IPS-18a (cell line): ENCODE measurements around the gene CDH23.

Experiments
- H3K27ac ChIP-seq: one replicate; pipeline ENCODE4 v1.5.1; 2013; ENCODE audit warnings: low read length
- H3K27me3 ChIP-seq: one replicate; pipeline ENCODE4 v1.6.1; 2013; ENCODE audit warnings: mild to moderate bottlenecking, low read length; ENCODE audit not compliant: control insufficient read depth, insufficient read depth
- H3K36me3 ChIP-seq: one replicate; pipeline ENCODE4 v1.6.1; 2013; ENCODE audit warnings: low read depth, low read length; ENCODE audit not compliant: control insufficient read depth
- H3K4me1 ChIP-seq: one replicate; pipeline ENCODE4 v1.6.1; 2013; ENCODE audit warnings: low read depth, low read length; ENCODE audit not compliant: control insufficient read depth
- H3K4me3 ChIP-seq: one replicate; pipeline ENCODE4 v1.5.1; 2013; ENCODE audit warnings: low read length
- H3K9ac ChIP-seq: one replicate; pipeline ENCODE4 v1.6.1; 2013; ENCODE audit warnings: mild to moderate bottlenecking, low read length, moderate library complexity
- H3K9me3 ChIP-seq: one replicate; pipeline ENCODE4 v1.6.1; 2013; ENCODE audit warnings: low read depth, low read length; ENCODE audit not compliant: control insufficient read depth

The CDH23 gene

GRCh38 chr10:71694039-71694501 is 297.4 kb downstream of the CDH23 start:
- Histone ChIP-seq H3K9me3 (no peaks in the 10 kb centered on the region), H3K27ac (no peak overlapping the region), H3K4me3 (no peak overlapping the region), H3K27me3 (no peaks in the 10 kb centered on the region), H3K36me3 (no peaks in the 10 kb centered on the region), H3K9ac (no peak overlapping the region), H3K4me1 (no peaks in the 10 kb centered on the region)

DNA sequence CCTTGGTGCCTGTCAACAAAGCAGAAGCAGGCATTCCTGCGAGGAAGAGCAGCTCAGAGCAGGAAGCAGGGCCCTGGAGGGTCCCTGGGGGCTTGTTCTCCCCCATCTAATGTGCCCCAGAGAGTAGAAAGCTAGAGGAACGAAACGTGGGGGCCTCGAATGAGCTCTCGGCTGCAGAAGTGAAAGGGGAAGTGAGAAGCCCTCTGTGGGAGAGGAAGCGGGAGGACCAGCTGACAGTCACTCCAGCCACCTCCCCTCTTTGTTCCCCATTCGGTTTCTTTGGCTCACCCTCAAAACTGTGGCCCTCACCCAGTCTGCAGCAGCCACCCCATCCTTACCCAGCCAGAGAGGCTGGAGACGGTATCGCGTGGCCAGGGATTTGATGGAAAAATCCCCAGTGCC is 297.8 kb downstream of the CDH23 start:
- no peak overlapping the region for H3K9ac ChIP-seq
- H3K9me3 ChIP-seq, result no peaks in the 10 kb centered on the region
- no peaks in the 10 kb centered on the region for H3K36me3 ChIP-seq
- H3K4me3 ChIP-seq, result no peak overlapping the region
- no peaks in the 10 kb centered on the region for H3K4me1 ChIP-seq
- H3K27me3 ChIP-seq, result no peaks in the 10 kb centered on the region
- no peak overlapping the region for H3K27ac ChIP-seq

DNA sequence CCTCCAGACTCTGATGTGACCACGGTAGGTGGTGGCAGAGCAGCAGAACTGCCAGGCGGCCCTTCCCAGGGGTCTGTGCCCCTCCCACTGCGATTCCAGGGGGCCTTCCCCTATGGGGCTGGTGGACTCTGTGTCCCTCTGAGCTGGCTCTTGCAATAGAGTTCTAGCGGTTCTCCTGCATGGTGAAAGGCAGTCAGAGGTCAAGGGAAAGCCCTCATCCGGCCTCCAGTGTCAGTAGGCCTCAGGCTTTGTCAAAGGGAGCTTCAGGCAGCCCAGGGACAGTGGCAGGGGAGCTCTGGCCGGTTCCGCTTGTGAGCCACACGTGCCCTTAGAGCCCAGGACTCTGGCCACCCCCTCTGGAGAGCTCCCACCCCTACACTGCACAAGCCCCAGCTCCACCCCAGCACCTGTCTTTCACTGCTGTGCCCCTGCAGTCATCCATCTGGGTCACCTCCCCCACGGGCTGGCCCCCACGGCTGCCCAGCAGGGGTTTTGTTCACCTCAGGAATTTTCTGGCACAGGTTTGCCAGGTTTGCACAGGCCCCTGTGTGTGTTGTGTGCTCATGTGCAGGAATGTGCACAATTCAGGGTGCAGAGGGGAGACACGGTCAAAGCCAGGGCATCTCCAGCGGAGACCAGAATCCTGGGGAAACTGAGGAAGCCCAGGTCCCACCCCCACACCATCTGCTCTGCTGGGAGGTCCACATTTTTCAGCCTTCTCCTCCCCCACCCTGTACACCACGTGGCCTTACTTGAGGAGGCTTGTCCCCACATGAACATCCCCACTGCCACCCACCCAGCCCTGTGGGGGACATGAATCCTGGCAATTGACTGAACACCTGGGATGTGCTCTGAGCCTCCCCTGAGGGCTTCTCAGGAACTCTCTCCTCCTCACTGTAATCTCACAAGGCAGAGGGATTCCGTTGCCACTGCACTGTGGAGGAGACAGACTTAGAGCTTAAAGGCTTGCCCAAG is 299.1 kb downstream of the CDH23 start:
- Histone ChIP-seq H3K27ac (no peak overlapping the region), H3K4me3 (no peak overlapping the region), H3K4me1 (no peaks in the 10 kb centered on the region), H3K36me3 (no peaks in the 10 kb centered on the region), H3K27me3 (no peaks in the 10 kb centered on the region), H3K9me3 (no peaks in the 10 kb centered on the region), H3K9ac (no peak overlapping the region)

DNA sequence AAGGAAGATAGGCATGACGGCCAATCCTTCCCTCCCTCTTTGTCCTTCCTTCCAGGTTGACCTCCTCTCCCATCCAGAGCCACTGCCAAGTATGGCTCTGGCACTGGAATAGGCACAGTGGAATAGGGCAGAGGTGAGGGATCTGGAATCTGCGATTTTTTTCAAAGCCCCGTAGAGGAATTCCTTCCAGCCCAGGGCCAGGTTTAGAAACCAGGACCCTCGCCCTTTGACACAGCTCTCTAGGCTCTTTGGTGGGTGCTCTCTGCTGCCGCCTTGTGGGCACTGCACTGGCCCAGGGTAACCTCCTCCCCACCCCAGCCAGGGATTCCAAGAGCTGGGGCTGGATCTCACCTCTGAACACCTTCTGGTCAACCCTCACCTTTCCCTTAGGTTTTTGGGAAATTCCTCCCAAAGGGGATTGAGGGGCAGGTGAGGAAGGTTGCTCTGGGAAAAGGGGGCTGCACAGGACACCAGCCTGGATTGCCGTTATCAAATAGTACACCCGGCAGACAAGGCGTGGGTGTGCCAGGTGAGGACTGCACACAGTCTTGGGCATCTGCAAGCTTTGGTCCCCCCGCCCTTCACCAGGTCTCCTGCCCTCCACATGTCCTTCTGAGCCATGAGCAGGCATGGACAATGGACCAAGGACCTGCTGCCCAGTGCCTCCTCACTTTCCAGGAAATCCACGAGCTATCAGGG is 300.1 kb downstream of the CDH23 start:
- Histone ChIP-seq H3K4me1 (no peaks in the 10 kb centered on the region), H3K27ac (no peak overlapping the region), H3K27me3 (no peaks in the 10 kb centered on the region), H3K9me3 (no peaks in the 10 kb centered on the region), H3K4me3 (no peak overlapping the region), H3K9ac (no peak overlapping the region), H3K36me3 (no peaks in the 10 kb centered on the region)

DNA sequence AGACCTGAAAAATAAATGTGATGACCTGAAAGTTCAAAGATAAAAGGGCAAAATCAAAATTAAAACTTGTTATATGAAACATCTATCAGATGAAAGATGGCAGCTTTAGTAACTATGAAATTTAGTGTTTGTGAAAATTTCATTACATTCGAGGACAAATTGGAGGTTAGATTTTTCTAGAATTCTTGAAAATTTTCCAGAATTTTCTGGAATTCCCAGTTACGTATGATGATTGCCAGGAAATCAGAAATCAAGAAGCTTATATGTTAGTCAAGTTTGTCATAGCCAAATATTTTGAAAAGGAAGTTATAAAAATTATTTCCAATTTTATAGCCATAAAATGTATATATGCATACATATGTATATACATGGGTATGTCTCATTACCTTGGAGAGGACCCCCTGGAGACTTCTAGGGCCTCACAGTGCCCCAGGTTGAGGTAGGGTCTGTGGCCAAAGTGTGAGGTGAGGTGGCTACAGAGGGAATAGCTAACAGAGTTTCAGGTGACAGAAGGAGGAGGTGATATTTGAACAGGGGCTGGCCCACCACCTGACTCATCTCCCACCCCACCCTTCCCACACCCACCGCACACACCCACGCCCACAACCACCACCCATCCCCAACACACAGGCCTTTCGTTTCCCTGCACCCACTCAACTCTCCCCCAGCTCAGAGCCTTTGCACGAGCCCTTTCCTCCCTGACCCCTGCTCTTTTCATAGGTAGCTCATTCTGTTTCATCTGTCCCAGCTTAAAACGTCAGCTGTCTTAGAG is 301.4 kb downstream of the CDH23 start:
- Histone ChIP-seq H3K4me1 (no peaks in the 10 kb centered on the region), H3K9me3 (no peaks in the 10 kb centered on the region), H3K36me3 (no peaks in the 10 kb centered on the region), H3K27me3 (no peaks in the 10 kb centered on the region), H3K9ac (no peak overlapping the region), H3K4me3 (no peak overlapping the region), H3K27ac (no peak overlapping the region)

DNA sequence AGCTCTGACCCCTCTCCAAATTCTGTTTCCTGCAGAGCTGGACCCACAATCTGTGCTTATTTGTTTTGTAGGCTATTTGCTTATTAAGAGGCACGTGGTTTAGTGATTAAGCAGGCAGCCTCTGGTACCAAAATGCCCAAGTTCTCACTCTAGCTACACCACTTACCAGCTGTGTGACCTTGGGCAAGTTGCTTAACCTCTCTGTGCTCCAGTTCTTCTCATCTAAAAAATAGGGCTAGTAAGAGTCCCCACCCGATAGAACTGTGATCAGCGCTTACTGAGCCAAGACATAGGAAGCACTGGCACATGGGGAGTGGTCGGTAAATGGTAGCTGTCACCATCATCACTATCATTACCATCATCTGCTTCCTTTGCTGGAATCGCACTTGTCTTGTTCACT is 302.0 kb downstream of the CDH23 start:
- no peak overlapping the region for H3K9ac ChIP-seq
- H3K27me3 ChIP-seq, result no peaks in the 10 kb centered on the region
- no peaks in the 10 kb centered on the region for H3K36me3 ChIP-seq
- no peak overlapping the region for H3K27ac ChIP-seq
- H3K4me3 ChIP-seq, result no peak overlapping the region
- H3K9me3 ChIP-seq, result no peaks in the 10 kb centered on the region
- H3K4me1 ChIP-seq, result no peaks in the 10 kb centered on the region

- Histone ChIP-seq H3K4me1 (no peaks in the 10 kb centered on the region), H3K9ac (no peak overlapping the region), H3K4me3 (no peak overlapping the region), H3K36me3 (no peaks in the 10 kb centered on the region), H3K9me3 (no peaks in the 10 kb centered on the region), H3K27ac (no peak overlapping the region), H3K27me3 (no peaks in the 10 kb centered on the region)
Observed at GRCh38 chr10:71700731-71701368, 304.1 kb downstream of the CDH23 start.

GRCh38 chr10:71701496-71702132 is 304.9 kb downstream of the CDH23 start:
- Histone ChIP-seq H3K4me1 (no peaks in the 10 kb centered on the region), H3K27me3 (no peaks in the 10 kb centered on the region), H3K4me3 (no peak overlapping the region), H3K27ac (no peak overlapping the region), H3K9me3 (no peaks in the 10 kb centered on the region), H3K36me3 (no peaks in the 10 kb centered on the region), H3K9ac (no peak overlapping the region)

DNA sequence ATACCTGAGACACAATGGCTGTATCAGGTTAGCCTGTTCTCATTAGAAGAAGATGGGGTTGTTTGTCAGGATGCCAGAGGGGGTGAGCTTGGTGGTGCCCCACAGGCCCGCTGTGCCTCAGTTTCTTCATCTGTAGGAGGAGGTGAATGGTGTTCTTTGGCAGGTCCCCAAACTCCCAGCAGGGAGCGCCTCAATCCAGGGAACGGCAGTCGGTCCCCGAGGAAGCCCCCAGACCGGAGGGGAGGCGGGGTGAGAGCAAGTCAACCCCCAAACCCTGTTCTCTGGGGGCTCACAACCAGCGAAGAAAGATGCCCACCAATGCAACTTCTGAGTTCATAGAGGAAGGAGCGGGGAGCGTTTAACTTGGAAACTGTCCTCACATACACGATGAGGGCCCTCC is 306.9 kb downstream of the CDH23 start:
- no peak overlapping the region for H3K4me3 ChIP-seq
- no peaks in the 10 kb centered on the region for H3K4me1 ChIP-seq
- H3K27me3 ChIP-seq, result no peaks in the 10 kb centered on the region
- no peaks in the 10 kb centered on the region for H3K9me3 ChIP-seq
- H3K9ac ChIP-seq, result no peak overlapping the region
- H3K27ac ChIP-seq, result no peak overlapping the region
- H3K36me3 ChIP-seq, result no peaks in the 10 kb centered on the region

- H3K9ac ChIP-seq, result no peak overlapping the region
- no peaks in the 10 kb centered on the region for H3K27me3 ChIP-seq
- no peak overlapping the region for H3K27ac ChIP-seq
- H3K36me3 ChIP-seq, result no peaks in the 10 kb centered on the region
- no peaks in the 10 kb centered on the region for H3K4me1 ChIP-seq
- H3K4me3 ChIP-seq, result no peak overlapping the region
- H3K9me3 ChIP-seq, result no peaks in the 10 kb centered on the region
Observed at GRCh38 chr10:71704816-71705215, 308.1 kb downstream of the CDH23 start.
